Measurements from ENCODE around the gene DHRS7B. TPM values are rescaled to one million over a fixed set of nuclear protein-coding genes. Genes with fewer than 3 reads are reported as not detected.

Gene DHRS7B
- total and polyA plus RNA-seq, 8 donors: 7.3 to 30.4 (median 12.8) TPM

- no peak for FAIRE-seq
- Histone ChIP-seq H3K36me3 (peaks cover 0 to 5% (median 0%) of the 10 kb centered on the region in 3 donors), H3K4me3 (no peak overlapping the region), H3K27me3 (no peaks in the 10 kb centered on the region), H3K9me3 (no peaks in the 10 kb centered on the region), H3K4me1 (no peaks in the 10 kb centered on the region), H3K27ac (no peak overlapping the region)
- intact Hi-C loops (cut with DNase I): no loop called here
- no peak for ATAC-seq
- peak in 1 of 6 donors; percentile 9 for DNase-seq
- WGBS, 2 donors: 95 to 96% methylated on average over 13 of the region's 13 CpGs
- TF ChIP-seq, protein P1, sequence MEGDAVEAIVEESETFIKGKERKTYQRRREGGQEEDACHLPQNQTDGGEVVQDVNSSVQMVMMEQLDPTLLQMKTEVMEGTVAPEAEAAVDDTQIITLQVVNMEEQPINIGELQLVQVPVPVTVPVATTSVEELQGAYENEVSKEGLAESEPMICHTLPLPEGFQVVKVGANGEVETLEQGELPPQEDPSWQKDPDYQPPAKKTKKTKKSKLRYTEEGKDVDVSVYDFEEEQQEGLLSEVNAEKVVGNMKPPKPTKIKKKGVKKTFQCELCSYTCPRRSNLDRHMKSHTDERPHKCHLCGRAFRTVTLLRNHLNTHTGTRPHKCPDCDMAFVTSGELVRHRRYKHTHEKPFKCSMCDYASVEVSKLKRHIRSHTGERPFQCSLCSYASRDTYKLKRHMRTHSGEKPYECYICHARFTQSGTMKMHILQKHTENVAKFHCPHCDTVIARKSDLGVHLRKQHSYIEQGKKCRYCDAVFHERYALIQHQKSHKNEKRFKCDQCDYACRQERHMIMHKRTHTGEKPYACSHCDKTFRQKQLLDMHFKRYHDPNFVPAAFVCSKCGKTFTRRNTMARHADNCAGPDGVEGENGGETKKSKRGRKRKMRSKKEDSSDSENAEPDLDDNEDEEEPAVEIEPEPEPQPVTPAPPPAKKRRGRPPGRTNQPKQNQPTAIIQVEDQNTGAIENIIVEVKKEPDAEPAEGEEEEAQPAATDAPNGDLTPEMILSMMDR (IDR thresholded peaks at IDR 0.05): no peak
Measured at GRCh38 chr17:21177854-21178600, 51.3 kb downstream of the DHRS7B start.

- TF ChIP-seq, protein P1 (IDR thresholded peaks at IDR 0.05): no peak
- no peaks in the 10 kb centered on the region for H3K9me3 ChIP-seq
- FAIRE-seq (no peak), DNase-seq (no peak), ATAC-seq (no peak)
- intact Hi-C loops (cut with DNase I): no loop called here
- no peak overlapping the region for H3K27ac ChIP-seq
- no peak overlapping the region for H3K4me3 ChIP-seq
- H3K27me3 ChIP-seq: no peaks in the 10 kb centered on the region
- no peaks in the 10 kb centered on the region for H3K4me1 ChIP-seq
- 62 to 66% methylated on average over 5 of the region's 5 CpGs for WGBS, 2 donors
- peaks cover 0 to 11% (median 0%) of the 10 kb centered on the region in 3 donors for H3K36me3 ChIP-seq
Measured at GRCh38 chr17:21183468-21183867, 56.7 kb downstream of the DHRS7B start.

DNA sequence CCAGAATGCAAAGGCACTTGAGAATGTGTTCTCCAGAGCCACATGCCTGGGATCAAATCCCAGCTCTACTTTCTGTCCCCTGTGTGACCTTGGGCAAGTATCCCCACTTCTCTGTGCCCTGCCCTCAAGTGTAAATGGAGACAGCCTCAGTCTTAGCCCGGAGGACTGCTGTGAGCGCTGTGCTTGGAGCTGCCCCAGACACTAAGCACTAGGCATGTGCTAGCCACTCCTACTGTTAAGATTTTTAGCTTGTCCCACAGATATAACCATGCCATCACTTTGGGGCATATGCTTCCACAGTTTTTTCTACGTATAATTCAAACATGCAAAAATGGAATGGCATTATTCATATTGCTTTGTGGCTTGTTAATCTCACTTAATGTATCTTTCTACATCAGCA lies 57.8 kb downstream of the DHRS7B start:
- Histone ChIP-seq H3K27ac (no peak overlapping the region), H3K4me1 (no peaks in the 10 kb centered on the region), H3K9me3 (no peaks in the 10 kb centered on the region), H3K36me3 (peaks cover 0 to 11% (median 0%) of the 10 kb centered on the region in 3 donors), H3K4me3 (no peak overlapping the region), H3K27me3 (no peaks in the 10 kb centered on the region)
- intact Hi-C loops (cut with DNase I): no loop called here
- 87 to 96% methylated on average over 3 of the region's 3 CpGs for WGBS, 2 donors
- DNase-seq (no peak), FAIRE-seq (no peak), ATAC-seq (no peak)
- TF ChIP-seq, protein P1 (IDR thresholded peaks at IDR 0.05): no peak

DNA sequence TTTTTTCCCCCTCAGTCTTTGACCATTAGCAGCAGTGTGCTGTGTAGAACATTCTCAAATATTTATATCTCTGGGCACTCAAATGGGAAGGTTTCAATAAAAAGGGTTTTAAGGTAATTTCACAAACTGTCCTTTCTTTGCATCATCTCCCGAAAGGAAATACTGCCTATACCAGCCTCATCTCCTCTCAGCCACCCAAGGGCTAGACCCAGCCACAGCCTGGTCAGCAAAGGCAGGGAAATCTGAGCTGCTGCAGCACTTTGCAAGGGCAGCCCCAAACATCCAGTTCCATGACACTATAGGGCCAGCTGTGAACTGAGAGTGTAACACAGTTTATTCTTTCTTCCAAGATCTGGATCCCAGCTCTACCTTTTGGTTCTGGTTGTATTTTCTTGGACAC lies 58.3 kb downstream of the DHRS7B start:
- no peak overlapping the region for H3K27ac ChIP-seq
- H3K27me3 ChIP-seq: no peaks in the 10 kb centered on the region
- no peaks in the 10 kb centered on the region for H3K9me3 ChIP-seq
- ATAC-seq (no peak), DNase-seq (no peak), FAIRE-seq (no peak)
- WGBS, 2 donors: 97% methylated on average over 1 of the region's 1 CpG
- TF ChIP-seq, protein P1 (IDR thresholded peaks at IDR 0.05): no peak
- intact Hi-C loops (cut with DNase I): no loop called here
- no peak overlapping the region for H3K4me3 ChIP-seq
- no peaks in the 10 kb centered on the region for H3K4me1 ChIP-seq
- H3K36me3 ChIP-seq: peaks cover 0 to 11% (median 0%) of the 10 kb centered on the region in 3 donors

Data from pancreas (tissue), 10 donors.